LNCAP (cell line): ENCODE measurements around the gene MYO7A.

ENCODE experiments used
- CTCF ChIP-seq: fragments of 450-650 bp; IDR thresholded peaks from 2 replicates; pipeline ENCODE4 v1.5.1; 2017; ENCODE audit warnings: mild to moderate bottlenecking

Gene MYO7A

GRCh38 chr11:77181799-77182541, 53.9 kb downstream of the MYO7A start:
- no peak for TF ChIP-seq CTCF

- no peak for TF ChIP-seq CTCF
These were observed 54.7 kb downstream of the MYO7A start for GRCh38 chr11:77182542-77183430.

- no peak for TF ChIP-seq CTCF
These were observed 55.5 kb downstream of the MYO7A start for GRCh38 chr11:77183431-77183984.

GRCh38 chr11:77184136-77184860, 56.3 kb downstream of the MYO7A start:
- TF ChIP-seq CTCF, result no peak

- TF ChIP-seq CTCF, result no peak
These were observed 58.3 kb downstream of the MYO7A start for GRCh38 chr11:77186302-77186701.

GRCh38 chr11:77187111-77187750, 59.2 kb downstream of the MYO7A start:
- TF ChIP-seq CTCF, result no peak
